ENCODE measurements around the gene RASA2. TPM values are rescaled to one million over a fixed set of nuclear protein-coding genes. Genes with fewer than 3 reads are reported as not detected.

RASA2 gene
- total and polyA plus RNA-seq, 10 of the 15 experiments (the other 5 are each of a cell fraction or from before 2014, with no cell fraction given) = 1.9 to 9.4 (median 7.2) TPM

DNA sequence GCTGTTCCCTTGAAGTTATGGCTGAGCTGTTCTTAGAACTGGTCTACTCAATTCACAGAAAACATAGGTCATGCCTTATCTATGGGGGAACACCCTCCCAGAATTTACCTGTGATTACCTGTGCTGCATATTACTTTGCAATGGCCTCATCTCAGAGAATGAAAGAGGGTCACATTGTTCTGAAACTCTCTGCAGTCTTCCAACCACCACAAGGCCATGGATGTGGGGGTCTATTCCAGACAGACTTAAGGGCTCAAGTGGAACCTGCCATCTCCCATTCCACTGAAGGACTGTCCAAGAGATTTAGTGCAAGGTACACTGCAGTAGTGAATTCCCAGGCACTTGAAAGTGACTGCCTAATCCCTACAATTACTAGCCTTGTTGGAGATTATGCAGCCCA, 40.1 kb upstream of the RASA2 start:
- in situ Hi-C loops (cut with MboI) = no loop called here
- H3K36me3 ChIP-seq (ENCODE audit: control insufficient read depth in 2 of 2, insufficient read depth in 2 of 2, low read length in 1 of 2) = peaks cover 11 to 39% of the 10 kb centered on the region in 2 experiments

More for the DNA sequence above, 40.1 kb upstream of the RASA2 start:
- Histone ChIP-seq H3K4me3 (no peak overlapping the region), H3K79me2 (ENCODE audit: control insufficient read depth, insufficient read depth, low read length) (peaks cover 16% of the 10 kb centered on the region), H4K20me1 (ENCODE audit: control insufficient read depth, insufficient read depth) (no peaks in the 10 kb centered on the region), H3K9ac (ENCODE audit: control insufficient read depth, insufficient read depth, low read length) (no peak overlapping the region), H3K9me3 (replicated peaks; ENCODE audit: control insufficient read depth, insufficient read depth, low read length) (no peaks in the 10 kb centered on the region), H3K27me3 (replicated peaks in 1 of 2; ENCODE audit: control insufficient read depth in 2 of 2, insufficient read depth in 2 of 2, low read length in 1 of 2) (no peaks in the 10 kb centered on the region), H2AFZ (ENCODE audit: control insufficient read depth, low read depth, low read length) (no peak overlapping the region), H3K4me2 (ENCODE audit: control insufficient read depth, insufficient read depth) (no peak overlapping the region), H3K4me1 (ENCODE audit: control insufficient read depth, insufficient read depth, low read length) (peaks cover 2% of the 10 kb centered on the region), H3K27ac (ENCODE audit: control insufficient read depth, insufficient read depth) (no peak overlapping the region)
- BruUV-seq (replicated peaks) = no TSS peak
- ChIA-PET SMC1A (ENCODE audit: uncharacterized antibody, unreplicated experiment) (interaction anchor here (0.9 to 12.0 kb wide), 4 partner anchors 75 to 138 kb away, joined by 4 to 209 read pairs (median 61); no protein-coding TSS in a partner anchor), RAD21 (ENCODE audit: unreplicated experiment) (interaction anchor here (0.6 to 1.0 kb wide), 4 partner anchors 76 to 132 kb away, joined by 3 read pairs; no protein-coding TSS in a partner anchor), POLR2A (interaction anchor here (1.0 to 1.2 kb wide), 2 partner anchors 8 to 130 kb away, joined by 3 to 4 read pairs; no protein-coding TSS in a partner anchor), CTCF (interaction anchor here (1.7 to 5.1 kb wide), 3 partner anchors 8 to 85 kb away, joined by 8 to 71 read pairs (median 25); no protein-coding TSS in a partner anchor)
- DNase-seq (ENCODE audit: low read depth, low spot score) = no peak
- FAIRE-seq = no peak
- intact Hi-C loops (cut with micrococcal nuclease; ENCODE audit: unreplicated experiment) = no loop called here
- TF ChIP-seq ZNF24 (IDR thresholded peaks at IDR 0.05) = no peak
- TF ChIP-seq RAD51 (IDR thresholded peaks at IDR 0.05) = no peak
- TF ChIP-seq, protein P1, sequence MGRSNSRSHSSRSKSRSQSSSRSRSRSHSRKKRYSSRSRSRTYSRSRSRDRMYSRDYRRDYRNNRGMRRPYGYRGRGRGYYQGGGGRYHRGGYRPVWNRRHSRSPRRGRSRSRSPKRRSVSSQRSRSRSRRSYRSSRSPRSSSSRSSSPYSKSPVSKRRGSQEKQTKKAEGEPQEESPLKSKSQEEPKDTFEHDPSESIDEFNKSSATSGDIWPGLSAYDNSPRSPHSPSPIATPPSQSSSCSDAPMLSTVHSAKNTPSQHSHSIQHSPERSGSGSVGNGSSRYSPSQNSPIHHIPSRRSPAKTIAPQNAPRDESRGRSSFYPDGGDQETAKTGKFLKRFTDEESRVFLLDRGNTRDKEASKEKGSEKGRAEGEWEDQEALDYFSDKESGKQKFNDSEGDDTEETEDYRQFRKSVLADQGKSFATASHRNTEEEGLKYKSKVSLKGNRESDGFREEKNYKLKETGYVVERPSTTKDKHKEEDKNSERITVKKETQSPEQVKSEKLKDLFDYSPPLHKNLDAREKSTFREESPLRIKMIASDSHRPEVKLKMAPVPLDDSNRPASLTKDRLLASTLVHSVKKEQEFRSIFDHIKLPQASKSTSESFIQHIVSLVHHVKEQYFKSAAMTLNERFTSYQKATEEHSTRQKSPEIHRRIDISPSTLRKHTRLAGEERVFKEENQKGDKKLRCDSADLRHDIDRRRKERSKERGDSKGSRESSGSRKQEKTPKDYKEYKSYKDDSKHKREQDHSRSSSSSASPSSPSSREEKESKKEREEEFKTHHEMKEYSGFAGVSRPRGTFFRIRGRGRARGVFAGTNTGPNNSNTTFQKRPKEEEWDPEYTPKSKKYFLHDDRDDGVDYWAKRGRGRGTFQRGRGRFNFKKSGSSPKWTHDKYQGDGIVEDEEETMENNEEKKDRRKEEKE (IDR thresholded peaks at IDR 0.05) = no peak
- no peak for TF ChIP-seq POLR2A (IDR thresholded peaks at IDR 0.05; ENCODE audit: low read depth, low read length)
- no peak for TF ChIP-seq BCL11A (IDR thresholded peaks at IDR 0.05; ENCODE audit: low read depth, low read length)
- no peak for TF ChIP-seq IRF4 (IDR thresholded peaks at IDR 0.05; ENCODE audit: low read depth, low read length)
- TF ChIP-seq, protein P2, sequence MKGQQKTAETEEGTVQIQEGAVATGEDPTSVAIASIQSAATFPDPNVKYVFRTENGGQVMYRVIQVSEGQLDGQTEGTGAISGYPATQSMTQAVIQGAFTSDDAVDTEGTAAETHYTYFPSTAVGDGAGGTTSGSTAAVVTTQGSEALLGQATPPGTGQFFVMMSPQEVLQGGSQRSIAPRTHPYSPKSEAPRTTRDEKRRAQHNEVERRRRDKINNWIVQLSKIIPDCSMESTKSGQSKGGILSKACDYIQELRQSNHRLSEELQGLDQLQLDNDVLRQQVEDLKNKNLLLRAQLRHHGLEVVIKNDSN (IDR thresholded peaks at IDR 0.05; ENCODE audit: borderline replicate concordance, extremely low read length, insufficient read depth, low read depth, low read length) = no peak
- no peak for TF ChIP-seq HDGF (IDR thresholded peaks at IDR 0.05)
- no peak for TF ChIP-seq SIN3A (IDR thresholded peaks at IDR 0.05; ENCODE audit: low read depth, low read length)
- TF ChIP-seq EP300 (IDR thresholded peaks at IDR 0.05; ENCODE audit: borderline replicate concordance in 1 of 2, control insufficient read depth in 1 of 2, low read depth in 2 of 2, low read length in 2 of 2) = no peak
- no peak for TF ChIP-seq GATAD2B (conservative IDR thresholded peaks at IDR 0.05; ENCODE audit: low read depth)
- TF ChIP-seq FOXM1 (IDR thresholded peaks at IDR 0.05; ENCODE audit: low read depth, low read length) = no peak
- TF ChIP-seq RAD21 (IDR thresholded peaks at IDR 0.05; ENCODE audit: insufficient read depth, low read depth, low read length) = no peak
- TF ChIP-seq, protein P3, sequence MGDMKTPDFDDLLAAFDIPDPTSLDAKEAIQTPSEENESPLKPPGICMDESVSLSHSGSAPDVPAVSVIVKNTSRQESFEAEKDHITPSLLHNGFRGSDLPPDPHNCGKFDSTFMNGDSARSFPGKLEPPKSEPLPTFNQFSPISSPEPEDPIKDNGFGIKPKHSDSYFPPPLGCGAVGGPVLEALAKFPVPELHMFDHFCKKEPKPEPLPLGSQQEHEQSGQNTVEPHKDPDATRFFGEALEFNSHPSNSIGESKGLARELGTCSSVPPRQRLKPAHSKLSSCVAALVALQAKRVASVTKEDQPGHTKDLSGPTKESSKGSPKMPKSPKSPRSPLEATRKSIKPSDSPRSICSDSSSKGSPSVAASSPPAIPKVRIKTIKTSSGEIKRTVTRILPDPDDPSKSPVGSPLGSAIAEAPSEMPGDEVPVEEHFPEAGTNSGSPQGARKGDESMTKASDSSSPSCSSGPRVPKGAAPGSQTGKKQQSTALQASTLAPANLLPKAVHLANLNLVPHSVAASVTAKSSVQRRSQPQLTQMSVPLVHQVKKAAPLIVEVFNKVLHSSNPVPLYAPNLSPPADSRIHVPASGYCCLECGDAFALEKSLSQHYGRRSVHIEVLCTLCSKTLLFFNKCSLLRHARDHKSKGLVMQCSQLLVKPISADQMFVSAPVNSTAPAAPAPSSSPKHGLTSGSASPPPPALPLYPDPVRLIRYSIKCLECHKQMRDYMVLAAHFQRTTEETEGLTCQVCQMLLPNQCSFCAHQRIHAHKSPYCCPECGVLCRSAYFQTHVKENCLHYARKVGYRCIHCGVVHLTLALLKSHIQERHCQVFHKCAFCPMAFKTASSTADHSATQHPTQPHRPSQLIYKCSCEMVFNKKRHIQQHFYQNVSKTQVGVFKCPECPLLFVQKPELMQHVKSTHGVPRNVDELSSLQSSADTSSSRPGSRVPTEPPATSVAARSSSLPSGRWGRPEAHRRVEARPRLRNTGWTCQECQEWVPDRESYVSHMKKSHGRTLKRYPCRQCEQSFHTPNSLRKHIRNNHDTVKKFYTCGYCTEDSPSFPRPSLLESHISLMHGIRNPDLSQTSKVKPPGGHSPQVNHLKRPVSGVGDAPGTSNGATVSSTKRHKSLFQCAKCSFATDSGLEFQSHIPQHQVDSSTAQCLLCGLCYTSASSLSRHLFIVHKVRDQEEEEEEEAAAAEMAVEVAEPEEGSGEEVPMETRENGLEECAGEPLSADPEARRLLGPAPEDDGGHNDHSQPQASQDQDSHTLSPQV (IDR thresholded peaks at IDR 0.05) = no peak
- TF ChIP-seq TBL1XR1 (IDR thresholded peaks at IDR 0.05; ENCODE audit: low read depth, low read length) = no peak
- no peak for TF ChIP-seq ZNF274 (IDR thresholded peaks at IDR 0.05; ENCODE audit: insufficient read depth, insufficient read length)
- ATAC-seq = no peak

Measured in GM12878 (cell line).